Mesothelial cell of epicardium (in vitro differentiated cells): ENCODE measurements around the gene SPOCK1. TPM values are rescaled to one million over a fixed set of nuclear protein-coding genes. Genes with fewer than 3 reads are reported as not detected.

ENCODE experiments used
- DNase-seq, 2 experiments: peaks; one replicate each; pipeline ENCODE4 v3.0.0; 2021; ENCODE audit warnings: low spot score in 2 of 2; ENCODE audit not compliant: unreplicated experiment in 2 of 2
- H3K27ac Mint-ChIP-seq: 2 replicates; pipeline ENCODE4 v1.8.0; 2021; ENCODE audit warnings: mixed read lengths
- H3K27me3 Mint-ChIP-seq: 2 replicates; pipeline ENCODE4 v1.8.0; 2021; ENCODE audit warnings: low read depth, mixed read lengths
- H3K36me3 Mint-ChIP-seq: 2 replicates; pipeline ENCODE4 v1.8.0; 2021; ENCODE audit warnings: mixed read lengths
- H3K4me1 Mint-ChIP-seq: 2 replicates; pipeline ENCODE4 v1.8.0; 2021; ENCODE audit warnings: mixed read lengths
- H3K4me3 Mint-ChIP-seq: 2 replicates; pipeline ENCODE4 v1.8.0; 2021; ENCODE audit warnings: mild to moderate bottlenecking, moderate library complexity, mixed read lengths
- H3K9me3 Mint-ChIP-seq: 2 replicates; pipeline ENCODE4 v1.8.0; 2021; ENCODE audit warnings: mixed read lengths
- total RNA-seq: library from RNA; stranded (reverse); gene quantifications from 3 replicates; pipeline ENCODE4 v1.2.1, GENCODE V29; 2021
- TF ChIP-seq, protein P1 (sequence below): fragments of 200-600 bp; sonication (generic); IDR thresholded peaks from one replicate; pipeline ENCODE4 v1.5.0; 2021; ENCODE audit warnings: antibody characterized with exemption; ENCODE audit not compliant: unreplicated experiment

The SPOCK1 gene
- total RNA-seq, 1 donor from 2014 or later = 6.6 TPM

DNA sequence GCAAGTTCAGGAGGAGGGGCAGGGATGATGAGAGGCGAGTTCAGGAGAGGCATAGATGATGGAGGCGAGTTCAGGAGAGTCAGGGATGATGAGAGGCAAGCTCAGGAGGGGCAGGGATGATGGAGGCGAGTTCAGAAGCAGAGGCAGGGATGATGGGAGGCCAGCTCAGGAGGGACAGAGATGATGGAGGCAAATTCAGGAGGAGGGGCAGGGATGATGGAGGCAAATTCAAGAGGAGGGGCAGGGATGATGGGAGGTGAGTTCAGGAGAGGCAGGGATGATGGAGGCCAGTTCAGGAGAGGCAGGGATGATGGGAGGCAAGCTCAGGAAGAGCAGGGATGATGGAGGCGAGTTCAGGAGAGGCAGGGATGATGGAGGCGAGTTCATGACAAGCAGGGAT, 17.8 kb upstream of the SPOCK1 start:
- Mint-ChIP-seq H3K27ac (no peak overlapping the region), H3K4me1 (no peaks in the 10 kb centered on the region), H3K9me3 (no peaks in the 10 kb centered on the region), H3K27me3 (peaks cover 50% of the 10 kb centered on the region), H3K4me3 (no peak overlapping the region), H3K36me3 (no peaks in the 10 kb centered on the region)
- TF ChIP-seq, protein P1, sequence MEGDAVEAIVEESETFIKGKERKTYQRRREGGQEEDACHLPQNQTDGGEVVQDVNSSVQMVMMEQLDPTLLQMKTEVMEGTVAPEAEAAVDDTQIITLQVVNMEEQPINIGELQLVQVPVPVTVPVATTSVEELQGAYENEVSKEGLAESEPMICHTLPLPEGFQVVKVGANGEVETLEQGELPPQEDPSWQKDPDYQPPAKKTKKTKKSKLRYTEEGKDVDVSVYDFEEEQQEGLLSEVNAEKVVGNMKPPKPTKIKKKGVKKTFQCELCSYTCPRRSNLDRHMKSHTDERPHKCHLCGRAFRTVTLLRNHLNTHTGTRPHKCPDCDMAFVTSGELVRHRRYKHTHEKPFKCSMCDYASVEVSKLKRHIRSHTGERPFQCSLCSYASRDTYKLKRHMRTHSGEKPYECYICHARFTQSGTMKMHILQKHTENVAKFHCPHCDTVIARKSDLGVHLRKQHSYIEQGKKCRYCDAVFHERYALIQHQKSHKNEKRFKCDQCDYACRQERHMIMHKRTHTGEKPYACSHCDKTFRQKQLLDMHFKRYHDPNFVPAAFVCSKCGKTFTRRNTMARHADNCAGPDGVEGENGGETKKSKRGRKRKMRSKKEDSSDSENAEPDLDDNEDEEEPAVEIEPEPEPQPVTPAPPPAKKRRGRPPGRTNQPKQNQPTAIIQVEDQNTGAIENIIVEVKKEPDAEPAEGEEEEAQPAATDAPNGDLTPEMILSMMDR = no peak
- DNase-seq = no peak

DNA sequence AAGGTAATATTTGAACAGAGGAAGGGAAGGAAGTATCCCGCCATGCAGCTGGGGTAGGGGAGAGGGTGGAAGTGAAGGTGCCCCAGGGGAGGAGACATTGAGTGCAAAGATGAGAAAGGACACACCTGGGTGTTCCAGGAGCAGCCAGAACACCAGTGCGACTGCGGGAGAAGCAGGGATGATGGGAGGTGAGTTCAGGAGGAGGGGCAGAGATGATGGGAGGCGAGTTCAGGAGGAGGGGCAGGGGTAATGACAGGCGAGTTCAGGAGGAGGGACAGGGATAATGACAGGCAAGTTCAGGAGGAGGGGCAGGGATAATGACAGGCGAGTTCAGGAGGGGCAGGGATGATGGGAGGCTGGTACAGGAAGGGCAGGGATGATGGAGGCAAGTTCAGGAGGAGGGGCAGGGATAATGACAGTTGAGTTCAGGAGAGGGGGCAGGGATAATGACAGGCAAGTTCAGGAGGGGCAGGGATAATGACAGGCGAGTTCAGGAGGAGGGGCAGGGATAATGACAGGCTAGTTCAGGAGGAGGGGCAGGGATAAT, 17.2 kb upstream of the SPOCK1 start:
- Mint-ChIP-seq H3K36me3 (no peaks in the 10 kb centered on the region), H3K27me3 (peaks cover 55% of the 10 kb centered on the region), H3K9me3 (peaks cover 5% of the 10 kb centered on the region), H3K4me1 (no peaks in the 10 kb centered on the region), H3K27ac (no peak overlapping the region), H3K4me3 (no peak overlapping the region)
- DNase-seq = no peak
- TF ChIP-seq, protein P1 = no peak

DNA sequence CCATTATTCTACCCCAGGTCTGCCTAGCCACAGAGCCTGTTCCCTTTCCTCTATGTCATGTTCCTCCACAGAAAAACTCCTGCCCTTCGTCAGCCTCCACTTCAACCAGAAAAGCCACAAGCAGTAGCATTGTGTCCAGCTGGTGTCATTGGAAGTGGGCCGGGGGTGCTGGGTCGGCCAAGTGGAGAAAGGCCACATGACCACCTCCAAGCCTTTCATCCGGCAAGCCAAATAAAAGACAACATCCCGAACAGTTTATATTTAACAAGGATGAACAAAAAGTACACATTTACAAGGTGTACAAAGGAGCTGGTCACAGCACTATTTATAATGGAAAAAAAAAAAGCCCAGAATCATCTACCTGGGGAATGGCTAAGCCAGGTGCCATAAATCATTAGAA, 16.1 kb upstream of the SPOCK1 start:
- Mint-ChIP-seq H3K36me3 (no peaks in the 10 kb centered on the region), H3K4me3 (no peak overlapping the region), H3K27ac (no peak overlapping the region), H3K27me3 (peaks cover 56% of the 10 kb centered on the region), H3K9me3 (peaks cover 8% of the 10 kb centered on the region), H3K4me1 (no peaks in the 10 kb centered on the region)
- no peak for DNase-seq
- TF ChIP-seq, protein P1 = no peak

DNA sequence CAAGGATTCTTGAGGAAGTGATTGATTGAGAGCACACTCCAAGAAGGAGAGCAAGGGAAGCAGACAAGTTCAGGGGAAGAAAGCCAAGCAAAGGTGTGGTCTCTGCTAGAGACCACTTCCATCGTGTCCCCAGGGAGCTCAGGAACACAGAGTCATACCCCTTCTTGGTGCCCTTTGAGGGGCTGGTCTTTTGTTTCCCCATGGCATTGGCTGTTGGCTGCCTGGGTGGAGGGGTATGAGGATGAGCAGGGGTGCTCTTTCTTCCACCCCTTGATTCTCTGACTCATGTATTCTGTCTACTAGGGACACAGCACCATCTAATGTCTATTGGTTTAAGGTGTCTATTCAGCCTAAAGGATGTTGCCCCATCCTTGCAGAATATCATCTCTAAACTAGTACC, 11.5 kb upstream of the SPOCK1 start:
- TF ChIP-seq, protein P1 = no peak
- Mint-ChIP-seq H3K4me3 (no peak overlapping the region), H3K4me1 (no peaks in the 10 kb centered on the region), H3K9me3 (peaks cover 8% of the 10 kb centered on the region), H3K36me3 (no peaks in the 10 kb centered on the region), H3K27ac (no peak overlapping the region), H3K27me3 (peaks cover 67% of the 10 kb centered on the region)
- DNase-seq = no peak

DNA sequence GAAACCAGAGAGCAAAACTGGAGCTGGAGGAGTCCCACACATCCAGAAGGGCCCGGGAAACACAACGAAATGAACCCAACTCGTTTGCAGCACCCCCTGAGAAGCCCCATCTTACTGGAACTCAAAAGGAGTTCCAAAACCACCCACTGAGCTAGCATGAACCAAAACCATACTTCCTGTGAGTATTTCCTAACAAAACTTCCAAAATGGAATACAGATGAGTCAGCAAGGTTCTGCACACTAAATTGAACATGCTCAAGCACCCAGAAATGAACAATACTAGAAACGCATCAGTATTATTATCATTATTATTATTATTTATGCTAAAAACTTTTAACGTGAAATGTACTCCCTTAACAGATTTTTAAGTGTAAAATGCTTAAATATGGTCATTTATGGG, 8.0 kb upstream of the SPOCK1 start:
- no peaks in the 10 kb centered on the region for H3K4me1 Mint-ChIP-seq
- no peaks in the 10 kb centered on the region for H3K36me3 Mint-ChIP-seq
- no peak overlapping the region for H3K4me3 Mint-ChIP-seq
- peaks cover 8% of the 10 kb centered on the region for H3K9me3 Mint-ChIP-seq
- TF ChIP-seq, protein P1 = no peak
- peaks cover 54% of the 10 kb centered on the region for H3K27me3 Mint-ChIP-seq
- no peak for DNase-seq
- H3K27ac Mint-ChIP-seq = no peak overlapping the region

DNA sequence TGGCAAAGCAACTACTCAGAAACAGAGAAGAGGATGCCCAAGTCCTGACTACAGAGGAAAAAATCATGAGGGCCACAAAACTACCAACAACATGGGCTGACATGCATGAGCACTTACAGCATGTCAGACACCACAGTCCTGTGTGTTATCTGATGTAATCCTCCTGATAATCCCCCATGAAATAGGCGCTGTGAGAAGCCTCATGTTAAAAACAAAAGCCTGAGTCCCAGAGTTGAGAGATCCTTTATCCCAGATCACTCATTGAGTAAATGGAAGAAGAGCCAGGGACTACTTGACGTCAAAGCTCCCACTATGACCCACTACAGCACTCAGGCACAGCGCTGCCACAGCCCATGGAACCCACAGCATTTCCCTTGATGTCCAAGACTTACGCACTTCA, 7.2 kb upstream of the SPOCK1 start:
- H3K27ac Mint-ChIP-seq = no peak overlapping the region
- no peak overlapping the region for H3K4me3 Mint-ChIP-seq
- H3K4me1 Mint-ChIP-seq = no peaks in the 10 kb centered on the region
- DNase-seq = no peak
- no peaks in the 10 kb centered on the region for H3K36me3 Mint-ChIP-seq
- H3K27me3 Mint-ChIP-seq = peaks cover 47% of the 10 kb centered on the region
- peaks cover 3% of the 10 kb centered on the region for H3K9me3 Mint-ChIP-seq
- TF ChIP-seq, protein P1 = no peak
